ENCODE results near the gene WDSUB1. TPM values are rescaled to one million over a fixed set of nuclear protein-coding genes. Genes with fewer than 3 reads are reported as not detected.
A peak's percentile ranks its signal among the peaks of the same experiment; 100 is the strongest.

WDSUB1 gene
- total RNA-seq, 1 donor, result 9.1 TPM

GRCh38 chr2:159298967-159299366 lies 12.5 kb upstream of the WDSUB1 start:
- no peak for TF ChIP-seq CTCF (IDR thresholded peaks at IDR 0.05; ENCODE audit: insufficient read depth, low read length)
- no peak overlapping the region for H3K4me3 ChIP-seq (ENCODE audit: low read depth, low read length)
- DNase-seq (ENCODE audit: low read depth), result no peak

- no peak for TF ChIP-seq CTCF (IDR thresholded peaks at IDR 0.05; ENCODE audit: insufficient read depth, low read length)
- no peak for DNase-seq (ENCODE audit: low read depth)
- H3K4me3 ChIP-seq (ENCODE audit: low read depth, low read length), result no peak overlapping the region
Observed at GRCh38 chr2:159297042-159297707, 10.7 kb upstream of the WDSUB1 start.

GRCh38 chr2:159292157-159292556 lies 5.7 kb upstream of the WDSUB1 start:
- DNase-seq (ENCODE audit: low read depth), result no peak
- H3K4me3 ChIP-seq (ENCODE audit: low read depth, low read length), result no peak overlapping the region
- TF ChIP-seq CTCF (IDR thresholded peaks at IDR 0.05; ENCODE audit: insufficient read depth, low read length), result no peak

GRCh38 chr2:159290289-159290907 lies 3.9 kb upstream of the WDSUB1 start:
- TF ChIP-seq CTCF (IDR thresholded peaks at IDR 0.05; ENCODE audit: insufficient read depth, low read length), result peak; percentile 10
- no peak overlapping the region for H3K4me3 ChIP-seq (ENCODE audit: low read depth, low read length)
- peak; percentile 92 for DNase-seq (ENCODE audit: low read depth)

- TF ChIP-seq CTCF (IDR thresholded peaks at IDR 0.05; ENCODE audit: insufficient read depth, low read length), result no peak
Observed at GRCh38 chr2:159287733-159288132, 1.2 kb upstream of the WDSUB1 start.

GRCh38 chr2:159286709-159287441 lies 372 bp upstream of the WDSUB1 start:
- DNase-seq (ENCODE audit: low read depth), result peak; percentile 92
- no peak for TF ChIP-seq CTCF (IDR thresholded peaks at IDR 0.05; ENCODE audit: insufficient read depth, low read length)
- peak overlapping the region; percentile 87 for H3K4me3 ChIP-seq (ENCODE audit: low read depth, low read length)

More at GRCh38 chr2:159287733-159288132, 1.2 kb upstream of the WDSUB1 start:
- no peak for DNase-seq (ENCODE audit: low read depth)
- no peak overlapping the region for H3K4me3 ChIP-seq (ENCODE audit: low read depth, low read length)

Measured in fibroblast of the aortic adventitia (primary cell).